ENCODE results near the gene ATP6V1A.

DNA sequence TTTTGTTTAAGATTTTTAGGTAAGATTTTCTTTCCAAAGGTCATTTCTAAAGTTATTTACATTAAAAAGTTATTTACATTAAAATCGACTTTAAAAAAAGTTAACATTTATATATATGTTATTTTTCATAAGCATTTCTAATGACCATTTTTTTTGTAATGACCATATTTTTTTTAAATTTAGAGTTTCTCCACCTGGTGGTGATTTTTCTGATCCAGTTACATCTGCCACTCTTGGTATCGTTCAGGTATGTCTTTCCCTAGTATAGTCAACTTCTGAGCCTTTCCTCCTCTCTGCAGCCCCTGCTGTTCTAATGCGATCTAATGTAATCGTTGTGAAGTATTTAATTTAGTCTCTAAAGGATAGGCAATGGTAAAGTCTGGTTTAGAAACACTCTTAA is 48.9 kb downstream of the ATP6V1A start:
- TF ChIP-seq EP300 (conservative IDR thresholded peaks at IDR 0.05; ENCODE audit: poor library complexity, severe bottlenecking) (no peak), MXI1 (conservative IDR thresholded peaks at IDR 0.05; ENCODE audit: poor library complexity, severe bottlenecking) (no peak)

Data from neural cell (in vitro differentiated cells).